Measurements from ENCODE around the gene ACSL3.

GRCh38 chr2:222825031-222825430 lies 35.8 kb upstream of the ACSL3 start:
- no peak for TF ChIP-seq EZH2 (IDR thresholded peaks at IDR 0.05; ENCODE audit: insufficient read depth, low read length)
- TF ChIP-seq CTCF (IDR thresholded peaks at IDR 0.05; ENCODE audit: insufficient read depth, low read depth, low read length), result no peak

Data from astrocyte (in vitro differentiated cells and primary cell).